DOHH2 (cell line): ENCODE results near the gene THAP4.

Experiments used
- H3F3A ChIP-seq: fragments of 200-600 bp; sonication (generic), shearing (Covaris generic); 2 replicates; pipeline ENCODE4 v1.6.0; 2016; ENCODE audit warnings: antibody characterized with exemption, mild to moderate bottlenecking; ENCODE audit not compliant: control insufficient read depth, insufficient read depth
- H3K27ac ChIP-seq: fragments of 200-600 bp; sonication (generic); 2 replicates; pipeline ENCODE4 v1.5.1; 2014; ENCODE audit warnings: low read depth, mild to moderate bottlenecking, low read length, moderate library complexity
- H3K27me3 ChIP-seq: fragments of 200-600 bp; sonication (generic); 2 replicates; pipeline ENCODE4 v1.6.1; 2014; ENCODE audit warnings: mild to moderate bottlenecking, low read length, mixed read lengths; ENCODE audit not compliant: control insufficient read depth
- H3K36me3 ChIP-seq: fragments of 200-600 bp; sonication (generic); 2 replicates; pipeline ENCODE4 v1.6.1; 2014; ENCODE audit warnings: mild to moderate bottlenecking, low read length, moderate library complexity, mixed read lengths; ENCODE audit not compliant: control insufficient read depth
- H3K4me1 ChIP-seq: fragments of 200-600 bp; sonication (generic); 2 replicates; pipeline ENCODE4 v1.6.1; 2014; ENCODE audit warnings: mild to moderate bottlenecking, low read length, mixed read lengths; ENCODE audit not compliant: control insufficient read depth
- H3K4me2 ChIP-seq: fragments of 200-600 bp; sonication (generic); 2 replicates; pipeline ENCODE4 v1.6.0; 2014; ENCODE audit warnings: mild to moderate bottlenecking, low read length, moderate library complexity
- H3K4me3 ChIP-seq: fragments of 200-600 bp; sonication (generic); 2 replicates; pipeline ENCODE4 v1.5.1; 2014; ENCODE audit warnings: mild to moderate bottlenecking, low read length, mixed read lengths
- H3K79me2 ChIP-seq: fragments of 200-600 bp; sonication (generic); 2 replicates; pipeline ENCODE4 v1.6.1; 2014; ENCODE audit warnings: mild to moderate bottlenecking, low read length, mixed read lengths; ENCODE audit not compliant: control insufficient read depth
- H3K9me2 ChIP-seq: fragments of 200-600 bp; sonication (generic); replicated peaks from 2 replicates; pipeline ENCODE4 v1.6.1; 2014; ENCODE audit warnings: mild to moderate bottlenecking, low read length, mixed read lengths; ENCODE audit not compliant: control insufficient read depth
- H3K9me3 ChIP-seq: fragments of 200-600 bp; sonication (generic); 2 replicates; pipeline ENCODE4 v1.6.1; 2014; ENCODE audit warnings: antibody characterized with exemption, low read length, mixed read lengths; ENCODE audit not compliant: control insufficient read depth, insufficient read depth
- H4K20me1 ChIP-seq: fragments of 200-600 bp; sonication (generic); 2 replicates; pipeline ENCODE4 v1.6.0; 2014; ENCODE audit warnings: low read depth, mild to moderate bottlenecking, antibody characterized with exemption, low read length, moderate library complexity; ENCODE audit not compliant: control insufficient read depth, insufficient read depth
- EZH2phosphoT487 ChIP-seq: fragments of 200-600 bp; sonication (generic); IDR thresholded peaks from 2 replicates; pipeline ENCODE4 v1.6.1; 2017; ENCODE audit warnings: borderline replicate concordance, mild to moderate bottlenecking, antibody characterized with exemption, low read length, moderate library complexity, mixed read lengths
- TF ChIP-seq, protein P1 (sequence below): fragments of 200-600 bp; sonication (generic); IDR thresholded peaks from one replicate; pipeline ENCODE4 v1.5.1; 2014; ENCODE audit warnings: antibody characterized with exemption, mild to moderate bottlenecking, low read depth, low read length; ENCODE audit not compliant: poor library complexity, severe bottlenecking

The THAP4 gene

GRCh38 chr2:241654551-241654950 lies 17.6 kb upstream of the THAP4 start:
- H3K4me2 ChIP-seq: no peak overlapping the region
- 0 out of 2 replicates have a peak, but pooled peaks cover 3% of the 10 kb centered on the region for H4K20me1 ChIP-seq
- H3K27ac ChIP-seq: no peak overlapping the region
- H3K9me3 ChIP-seq: no peaks in the 10 kb centered on the region
- H3K79me2 ChIP-seq: peaks cover 23% of the 10 kb centered on the region
- peaks cover 65% of the 10 kb centered on the region for H3K36me3 ChIP-seq
- no peaks in the 10 kb centered on the region for H3F3A ChIP-seq
- no peaks in the 10 kb centered on the region for H3K27me3 ChIP-seq
- no peak overlapping the region for H3K4me3 ChIP-seq
- no peak for TF ChIP-seq EZH2phosphoT487
- TF ChIP-seq, protein P1, sequence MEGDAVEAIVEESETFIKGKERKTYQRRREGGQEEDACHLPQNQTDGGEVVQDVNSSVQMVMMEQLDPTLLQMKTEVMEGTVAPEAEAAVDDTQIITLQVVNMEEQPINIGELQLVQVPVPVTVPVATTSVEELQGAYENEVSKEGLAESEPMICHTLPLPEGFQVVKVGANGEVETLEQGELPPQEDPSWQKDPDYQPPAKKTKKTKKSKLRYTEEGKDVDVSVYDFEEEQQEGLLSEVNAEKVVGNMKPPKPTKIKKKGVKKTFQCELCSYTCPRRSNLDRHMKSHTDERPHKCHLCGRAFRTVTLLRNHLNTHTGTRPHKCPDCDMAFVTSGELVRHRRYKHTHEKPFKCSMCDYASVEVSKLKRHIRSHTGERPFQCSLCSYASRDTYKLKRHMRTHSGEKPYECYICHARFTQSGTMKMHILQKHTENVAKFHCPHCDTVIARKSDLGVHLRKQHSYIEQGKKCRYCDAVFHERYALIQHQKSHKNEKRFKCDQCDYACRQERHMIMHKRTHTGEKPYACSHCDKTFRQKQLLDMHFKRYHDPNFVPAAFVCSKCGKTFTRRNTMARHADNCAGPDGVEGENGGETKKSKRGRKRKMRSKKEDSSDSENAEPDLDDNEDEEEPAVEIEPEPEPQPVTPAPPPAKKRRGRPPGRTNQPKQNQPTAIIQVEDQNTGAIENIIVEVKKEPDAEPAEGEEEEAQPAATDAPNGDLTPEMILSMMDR: no peak
- no peaks in the 10 kb centered on the region for H3K9me2 ChIP-seq
- H3K4me1 ChIP-seq: no peaks in the 10 kb centered on the region

DNA sequence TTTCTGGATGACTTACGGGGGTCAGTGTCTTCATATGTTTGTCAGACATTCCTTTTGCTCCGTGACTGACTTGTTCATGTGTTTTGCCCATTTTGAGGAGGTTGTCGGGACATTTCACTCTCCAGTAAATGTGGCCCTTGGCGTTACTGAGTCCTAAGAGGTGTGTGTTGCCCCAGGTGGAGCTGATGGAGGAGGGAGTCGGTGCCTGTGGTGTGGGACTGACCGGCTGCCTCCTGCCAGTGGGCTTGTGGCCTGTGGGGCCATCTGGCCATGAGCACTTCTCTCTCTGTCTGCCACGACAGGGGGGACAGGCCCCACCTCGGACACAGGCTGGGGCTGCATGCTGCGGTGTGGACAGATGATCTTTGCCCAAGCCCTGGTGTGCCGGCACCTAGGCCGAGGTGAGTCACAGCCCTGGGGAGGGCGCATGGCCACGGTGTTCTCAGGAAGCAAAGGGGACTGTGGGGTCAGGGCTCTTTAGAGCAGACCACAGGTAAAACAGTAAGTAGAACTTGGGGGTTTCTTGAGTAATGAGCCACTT lies 16.3 kb upstream of the THAP4 start:
- H3K4me3 ChIP-seq: no peak overlapping the region
- no peaks in the 10 kb centered on the region for H3F3A ChIP-seq
- TF ChIP-seq EZH2phosphoT487: no peak
- TF ChIP-seq, protein P1: no peak
- H3K79me2 ChIP-seq: peaks cover 35% of the 10 kb centered on the region
- no peaks in the 10 kb centered on the region for H3K27me3 ChIP-seq
- H3K9me2 ChIP-seq: no peaks in the 10 kb centered on the region
- no peak overlapping the region for H3K4me2 ChIP-seq
- no peak overlapping the region for H3K27ac ChIP-seq
- no peaks in the 10 kb centered on the region for H3K9me3 ChIP-seq
- H3K36me3 ChIP-seq: peaks cover 55% of the 10 kb centered on the region
- peaks cover 11% of the 10 kb centered on the region; the same call in 1 of the 2 replicates for H4K20me1 ChIP-seq
- no peaks in the 10 kb centered on the region for H3K4me1 ChIP-seq

GRCh38 chr2:241652722-241653121 lies 15.8 kb upstream of the THAP4 start:
- Histone ChIP-seq H3K27ac (no peak overlapping the region), H3K4me1 (no peaks in the 10 kb centered on the region), H3K36me3 (peaks cover 52% of the 10 kb centered on the region), H3K27me3 (no peaks in the 10 kb centered on the region), H3F3A (no peaks in the 10 kb centered on the region), H3K4me3 (no peak overlapping the region), H3K9me3 (no peaks in the 10 kb centered on the region), H3K4me2 (no peak overlapping the region), H4K20me1 (peaks cover 11% of the 10 kb centered on the region; the same call in 1 of the 2 replicates), H3K79me2 (peaks cover 41% of the 10 kb centered on the region), H3K9me2 (no peaks in the 10 kb centered on the region)
- no peak for TF ChIP-seq EZH2phosphoT487
- TF ChIP-seq, protein P1: no peak
